C4-2B (cell line): ENCODE results near the gene OR5K2.

ENCODE experiments used
- H3K27ac ChIP-seq: fragments of 450-650 bp; 2 replicates; pipeline ENCODE4 v1.5.1; 2017
- ZFX ChIP-seq: fragments of 450-650 bp; IDR thresholded peaks from 2 replicates; pipeline ENCODE4 v1.6.1; 2017
- TF ChIP-seq, protein P1 (sequence below): fragments of 450-650 bp; conservative IDR thresholded peaks from 2 replicates; pipeline ENCODE4 v1.5.1; 2017; ENCODE audit warnings: mild to moderate bottlenecking

OR5K2 gene

DNA sequence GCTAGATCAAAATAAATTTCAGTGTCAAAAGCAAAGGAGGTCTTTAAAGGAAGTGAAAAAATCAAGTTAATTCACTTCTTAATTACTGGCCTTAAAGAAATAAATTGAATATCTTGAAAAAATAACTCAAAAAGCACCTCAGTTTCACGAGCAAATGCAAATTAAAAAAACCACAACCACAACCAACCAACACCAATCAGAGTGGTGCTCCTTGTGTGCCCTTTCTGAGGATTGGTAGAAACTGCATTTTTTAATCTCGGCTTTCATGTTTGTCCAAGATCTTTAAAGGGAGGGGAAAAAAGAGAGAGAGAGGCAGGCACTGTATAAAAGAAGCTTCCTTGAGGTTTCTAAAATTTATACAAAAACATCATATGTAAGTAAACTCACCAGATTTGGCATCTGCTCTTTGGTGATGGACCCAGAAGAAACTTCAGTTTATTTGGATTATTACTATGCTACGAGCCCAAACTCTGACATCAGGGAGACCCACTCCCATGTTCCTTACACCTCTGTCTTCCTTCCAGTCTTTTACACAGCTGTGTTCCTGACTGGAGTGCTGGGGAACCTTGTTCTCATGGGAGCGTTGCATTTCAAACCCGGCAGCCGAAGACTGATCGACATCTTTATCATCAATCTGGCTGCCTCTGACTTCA lies 34.3 kb downstream of the OR5K2 start, which contains the start of gene GPR15:
GPR15 (plus strand) TSS at position 357 of the 653 bp plus-strand sequence; CDS start at position 413, 56 bp downstream.
- no peak for TF ChIP-seq ZFX
- TF ChIP-seq, protein P1, sequence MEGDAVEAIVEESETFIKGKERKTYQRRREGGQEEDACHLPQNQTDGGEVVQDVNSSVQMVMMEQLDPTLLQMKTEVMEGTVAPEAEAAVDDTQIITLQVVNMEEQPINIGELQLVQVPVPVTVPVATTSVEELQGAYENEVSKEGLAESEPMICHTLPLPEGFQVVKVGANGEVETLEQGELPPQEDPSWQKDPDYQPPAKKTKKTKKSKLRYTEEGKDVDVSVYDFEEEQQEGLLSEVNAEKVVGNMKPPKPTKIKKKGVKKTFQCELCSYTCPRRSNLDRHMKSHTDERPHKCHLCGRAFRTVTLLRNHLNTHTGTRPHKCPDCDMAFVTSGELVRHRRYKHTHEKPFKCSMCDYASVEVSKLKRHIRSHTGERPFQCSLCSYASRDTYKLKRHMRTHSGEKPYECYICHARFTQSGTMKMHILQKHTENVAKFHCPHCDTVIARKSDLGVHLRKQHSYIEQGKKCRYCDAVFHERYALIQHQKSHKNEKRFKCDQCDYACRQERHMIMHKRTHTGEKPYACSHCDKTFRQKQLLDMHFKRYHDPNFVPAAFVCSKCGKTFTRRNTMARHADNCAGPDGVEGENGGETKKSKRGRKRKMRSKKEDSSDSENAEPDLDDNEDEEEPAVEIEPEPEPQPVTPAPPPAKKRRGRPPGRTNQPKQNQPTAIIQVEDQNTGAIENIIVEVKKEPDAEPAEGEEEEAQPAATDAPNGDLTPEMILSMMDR, result no peak
- no peak within 1 kb of the TSS for H3K27ac ChIP-seq

GRCh38 chr3:98532275-98532637 lies 34.8 kb downstream of the OR5K2 start:
- H3K27ac ChIP-seq, result no peak overlapping the region
- TF ChIP-seq, protein P1, result no peak
- no peak for TF ChIP-seq ZFX

DNA sequence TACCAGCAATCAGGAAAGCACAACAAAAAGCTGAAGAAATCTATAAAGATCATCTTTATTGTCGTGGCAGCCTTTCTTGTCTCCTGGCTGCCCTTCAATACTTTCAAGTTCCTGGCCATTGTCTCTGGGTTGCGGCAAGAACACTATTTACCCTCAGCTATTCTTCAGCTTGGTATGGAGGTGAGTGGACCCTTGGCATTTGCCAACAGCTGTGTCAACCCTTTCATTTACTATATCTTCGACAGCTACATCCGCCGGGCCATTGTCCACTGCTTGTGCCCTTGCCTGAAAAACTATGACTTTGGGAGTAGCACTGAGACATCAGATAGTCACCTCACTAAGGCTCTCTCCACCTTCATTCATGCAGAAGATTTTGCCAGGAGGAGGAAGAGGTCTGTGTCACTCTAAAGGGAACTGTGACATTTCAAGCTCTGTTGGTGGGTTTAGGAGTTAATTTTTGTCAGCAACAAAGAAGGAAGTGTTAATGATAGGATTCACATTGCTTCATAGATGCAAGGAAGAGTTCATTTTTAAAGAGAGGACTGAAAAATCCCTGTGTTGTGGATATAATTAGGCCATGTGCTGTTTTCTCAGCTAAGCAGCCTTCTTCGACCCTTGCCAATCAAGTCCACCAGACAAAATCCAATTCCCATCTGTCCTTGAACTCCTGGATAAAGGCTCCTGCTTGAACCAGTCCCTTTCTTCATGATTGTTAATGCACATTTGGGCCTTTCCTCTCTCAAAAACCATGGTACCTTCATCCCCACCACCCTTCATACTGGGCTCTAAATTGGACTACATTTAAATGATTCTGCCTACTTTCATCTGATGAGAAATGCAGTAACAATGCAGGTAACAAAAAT lies 35.5 kb downstream of the OR5K2 start:
- no peak overlapping the region for H3K27ac ChIP-seq
- TF ChIP-seq, protein P1, result no peak
- no peak for TF ChIP-seq ZFX

DNA sequence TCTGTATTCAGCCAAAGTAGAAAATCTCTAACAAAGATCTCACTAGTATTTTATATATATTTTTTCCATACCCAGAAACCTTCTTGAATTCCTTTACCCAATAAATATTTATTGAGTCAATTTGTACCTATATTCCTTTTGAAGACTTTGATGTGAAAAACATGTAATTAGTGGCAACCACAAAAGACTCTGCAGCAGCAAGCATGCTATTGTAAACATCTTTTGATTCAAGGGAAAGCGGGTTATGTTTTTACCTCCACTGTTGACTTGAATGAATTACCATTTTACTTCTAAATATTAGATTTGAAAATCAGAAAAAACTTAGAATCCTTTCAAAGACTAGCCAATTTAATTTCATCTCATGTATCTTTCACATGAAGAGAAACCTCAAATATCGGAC lies 36.7 kb downstream of the OR5K2 start:
- TF ChIP-seq, protein P1, result no peak
- TF ChIP-seq ZFX, result no peak
- no peak overlapping the region for H3K27ac ChIP-seq

- H3K27ac ChIP-seq, result no peak overlapping the region
- TF ChIP-seq ZFX, result no peak
- TF ChIP-seq, protein P1, result no peak
These were observed 37.3 kb downstream of the OR5K2 start for GRCh38 chr3:98534734-98535133.

DNA sequence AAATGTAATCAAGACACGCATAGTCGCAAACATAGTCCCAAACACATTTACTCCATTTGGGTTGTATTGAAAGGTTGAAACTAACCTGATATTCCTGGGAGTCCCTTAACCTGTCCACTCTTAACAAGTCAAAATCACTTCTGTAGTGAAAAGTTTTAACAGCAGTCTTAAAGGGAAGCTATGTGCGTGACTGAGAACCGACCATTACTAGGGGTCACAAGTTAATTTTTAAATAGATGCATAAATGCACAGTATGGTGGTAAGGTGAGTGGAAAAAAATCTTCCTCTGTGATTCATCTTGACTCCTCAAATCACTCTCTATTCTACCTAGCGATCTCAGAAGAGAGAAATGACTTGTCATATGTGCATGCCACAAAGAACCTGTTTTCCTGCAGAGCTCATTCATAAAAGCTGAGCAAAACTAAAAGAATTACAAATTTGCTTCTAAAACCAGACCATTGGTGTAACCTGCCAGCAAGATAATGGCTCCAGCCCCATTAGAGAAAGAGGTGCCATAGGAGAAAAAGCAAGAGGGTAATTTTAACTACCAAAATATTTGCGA lies 39.1 kb downstream of the OR5K2 start:
- TF ChIP-seq, protein P1, result no peak
- TF ChIP-seq ZFX, result no peak
- no peak overlapping the region for H3K27ac ChIP-seq

GRCh38 chr3:98540346-98540745 lies 42.9 kb downstream of the OR5K2 start:
- no peak overlapping the region for H3K27ac ChIP-seq
- no peak for TF ChIP-seq ZFX
- TF ChIP-seq, protein P1, result no peak
